Activated naive CD4-positive, alpha-beta T cell treated with Interleukin-2 at 50 U/mL for 16 hours (primary cell): Measurements from ENCODE around the gene PKD1.

Experiments
- DNase-seq: peaks from one replicate; pipeline ENCODE4 v3.0.0-alpha.2; 2020

PKD1 gene

GRCh38 chr16:2064368-2064945 lies 71.2 kb downstream of the PKD1 start:
- DNase-seq: no peak

GRCh38 chr16:2063861-2064260 lies 71.8 kb downstream of the PKD1 start:
- DNase-seq: no peak

- DNase-seq: no peak
Measured at GRCh38 chr16:2062801-2063200, 72.9 kb downstream of the PKD1 start.

- DNase-seq: no peak
Measured at GRCh38 chr16:2061526-2061925, 74.2 kb downstream of the PKD1 start.

- DNase-seq: no peak
Measured at GRCh38 chr16:2061023-2061422, 74.7 kb downstream of the PKD1 start.

GRCh38 chr16:2060346-2060745 lies 75.4 kb downstream of the PKD1 start:
- no peak for DNase-seq

GRCh38 chr16:2058872-2059271 lies 76.8 kb downstream of the PKD1 start:
- no peak for DNase-seq

- DNase-seq: no peak
Measured at GRCh38 chr16:2058420-2058819, 77.3 kb downstream of the PKD1 start.

GRCh38 chr16:2057438-2057837 lies 78.3 kb downstream of the PKD1 start:
- no peak for DNase-seq

- DNase-seq: no peak
Measured at GRCh38 chr16:2056681-2057407, 78.9 kb downstream of the PKD1 start.

- DNase-seq: no peak
Measured at GRCh38 chr16:2056077-2056476, 79.6 kb downstream of the PKD1 start.

- DNase-seq: no peak
Measured at GRCh38 chr16:2054543-2055245, 81.0 kb downstream of the PKD1 start.

- DNase-seq: no peak
Measured at GRCh38 chr16:2053897-2054296, 81.8 kb downstream of the PKD1 start.

- DNase-seq: no peak
Measured at GRCh38 chr16:2053211-2053610, 82.5 kb downstream of the PKD1 start.

GRCh38 chr16:2048116-2048543 lies 87.6 kb downstream of the PKD1 start:
- no peak for DNase-seq

- DNase-seq: peak; percentile 95
Measured at GRCh38 chr16:2047330-2048115, 88.2 kb downstream of the PKD1 start, which contains the start of the genes NTHL1 and TSC2. NTHL1 (minus strand) TSS chr16:2047834; CDS start chr16:2047823, 11 bp downstream. TSC2 (plus strand) TSS chr16:2047985; CDS start chr16:2048616, 631 bp downstream.

GRCh38 chr16:2046893-2047329 lies 88.8 kb downstream of the PKD1 start:
- DNase-seq: no peak

- DNase-seq: no peak
Measured at GRCh38 chr16:2045965-2046892, 89.5 kb downstream of the PKD1 start.

- DNase-seq: no peak
Measured at GRCh38 chr16:2044541-2044940, 91.2 kb downstream of the PKD1 start.

GRCh38 chr16:2043667-2044451 lies 91.8 kb downstream of the PKD1 start:
- no peak for DNase-seq
